GM21423 (cell line): ENCODE data around the gene ZBTB7C.

Experiments
- ATAC-seq: cut with Tn5 transposase; IDR thresholded peaks from one replicate; pipeline ENCODE4 v1.9.1; 2021; ENCODE audit warnings: mild to moderate bottlenecking, moderate library complexity; ENCODE audit not compliant: unreplicated experiment

The ZBTB7C gene

GRCh38 chr18:48219810-48220499 is 189.2 kb downstream of the ZBTB7C start:
- no peak for ATAC-seq

GRCh38 chr18:48219037-48219809 is 190.0 kb downstream of the ZBTB7C start:
- no peak for ATAC-seq

GRCh38 chr18:48218285-48219022 is 190.7 kb downstream of the ZBTB7C start:
- no peak for ATAC-seq

GRCh38 chr18:48217258-48218250 is 191.6 kb downstream of the ZBTB7C start:
- no peak for ATAC-seq

GRCh38 chr18:48216639-48217257 is 192.4 kb downstream of the ZBTB7C start:
- no peak for ATAC-seq

- no peak for ATAC-seq
These were observed 193.1 kb downstream of the ZBTB7C start for GRCh38 chr18:48215876-48216638.

- ATAC-seq = no peak
These were observed 195.4 kb downstream of the ZBTB7C start for GRCh38 chr18:48213791-48214190.

- no peak for ATAC-seq
These were observed 200.6 kb downstream of the ZBTB7C start for GRCh38 chr18:48208432-48209140.

- no peak for ATAC-seq
These were observed 201.4 kb downstream of the ZBTB7C start for GRCh38 chr18:48207733-48208132.

- no peak for ATAC-seq
These were observed 202.3 kb downstream of the ZBTB7C start for GRCh38 chr18:48206887-48207286.

- no peak for ATAC-seq
These were observed 205.1 kb downstream of the ZBTB7C start for GRCh38 chr18:48203961-48204666.

GRCh38 chr18:48203288-48203945 is 205.8 kb downstream of the ZBTB7C start:
- no peak for ATAC-seq

- no peak for ATAC-seq
These were observed 206.6 kb downstream of the ZBTB7C start for GRCh38 chr18:48202350-48203260.

- no peak for ATAC-seq
These were observed 207.2 kb downstream of the ZBTB7C start for GRCh38 chr18:48202006-48202348.

- ATAC-seq = no peak
These were observed 207.7 kb downstream of the ZBTB7C start for GRCh38 chr18:48201337-48202005.
